Heart left ventricle (tissue), 16 donors: ENCODE results near the gene UBTD1. TPM values are rescaled to one million over a fixed set of nuclear protein-coding genes. Genes with fewer than 3 reads are reported as not detected.
A peak's percentile ranks its signal among the peaks of the same experiment; 100 is the strongest.

ENCODE experiments used
- ATAC-seq, 4 donors: fragments of 200-7000 bp; cut with Tn5 transposase; one replicate each; pipeline ENCODE4 v1.9.1; 2020 to 2022; ENCODE audit warnings: moderate library complexity in 4 of 4, mild to moderate bottlenecking in 3 of 4, moderate number of reproducible peaks in 1 of 4
- DNase-seq, 5 donors: peaks; one replicate each; pipeline ENCODE4 v3.0.0-alpha.2; 2020
- H3K27ac ChIP-seq, 12 donors: fragments of 200-600 bp; sonication (generic) in 4 of 12; one replicate each; pipeline versions ENCODE4 v1.5.0 to v1.8.0; 2016 to 2022; ENCODE audit warnings: mild to moderate bottlenecking in 2 of 12
- H3K27me3 ChIP-seq, 9 donors: fragments of 200-600 bp; sonication (generic) in 2 of 9; one replicate each; pipeline versions ENCODE4 v1.5.1 to v1.8.0; 2016 to 2022; ENCODE audit warnings: mild to moderate bottlenecking in 3 of 9
- H3K36me3 ChIP-seq, 9 donors: fragments of 200-600 bp; sonication (generic) in 2 of 9; one replicate each; pipeline versions ENCODE4 v1.5.0 to v1.8.0; 2018 to 2022; ENCODE audit warnings: mild to moderate bottlenecking in 2 of 9
- H3K4me1 ChIP-seq, 12 donors: fragments of 200-600 bp; sonication (generic) in 4 of 12; one replicate each; pipeline versions ENCODE4 v1.5.0 to v1.8.0; 2016 to 2022; ENCODE audit warnings: mild to moderate bottlenecking in 3 of 12
- H3K4me3 ChIP-seq, 12 donors: fragments of 200-600 bp; sonication (generic) in 4 of 12; one replicate each; pipeline versions ENCODE4 v1.5.0 to v1.8.0; 2017 to 2022; ENCODE audit warnings: mild to moderate bottlenecking in 9 of 12, moderate library complexity in 4 of 12
- H3K9me3 ChIP-seq, 12 donors: fragments of 200-600 bp; sonication (generic) in 4 of 12; one replicate each; pipeline versions ENCODE4 v1.5.0 to v1.8.0; 2016 to 2022; ENCODE audit warnings: mild to moderate bottlenecking in 1 of 12
- POLR2A ChIP-seq, 2 donors: fragments of 450-650 bp; IDR thresholded peaks; one replicate each; pipeline ENCODE4 v1.6.1; 2017; ENCODE audit warnings: antibody characterized with exemption in 2 of 2, mild to moderate bottlenecking in 2 of 2, moderate library complexity in 2 of 2
- WGBS, 4 donors: extraction: QIAGEN DNeasy Blood & Tissue Kit in 2 of 4; methylation state at CpG; one replicate each; pipeline versions ENCODE4 v1.1.5 to v1.1.7; 2013 to 2018; 5-methylcytosine and 5-hydroxymethylcytosine counted together
- intact Hi-C, 10 donors: fragments of 100-400 bp; cut with DNase I; formaldehyde crosslinking; loops; one replicate each; pipeline versions ENCODE4 v1.11.1 to v1.14.2; 2022
- polyA plus RNA-seq, 2 donors: library from polyadenylated mRNA; stranded (reverse); fragments of 200-250 nt; gene quantifications; one replicate each; pipeline ENCODE4 v1.2.3, GENCODE V29; 2013
- total RNA-seq, 9 donors: library from RNA; depleted of rRNA in 2 of 9; stranded (reverse); fragments of >200 nt in 2 of 9; fragmentation: NEBNext Ultra II Directional in 3 of 9; extraction: Animal tissue kit (Norgen Biotek cat#: 25700) in 3 of 9; gene quantifications; one replicate each; pipeline versions ENCODE4 v1.1.0 to v1.2.4, GENCODE V29; 2016 to 2023
- TF ChIP-seq, protein P1 (sequence below), 12 donors: fragments of 200-600 bp; sonication (generic) in 4 of 12; IDR thresholded peaks; one replicate each; pipeline versions ENCODE4 v1.5.0 to v1.8.0; 2018 to 2022; ENCODE audit warnings: antibody characterized with exemption in 12 of 12, mild to moderate bottlenecking in 5 of 12
- donor health status: ischemic (EF 13 %, LVEDD 7.1; RV severe dilation, severe dysfunction).
- donor health status: healthy with polysubstance abuse.
- donor health status: DM: no; HTN: yes; CAD: no.
- donor health status: DM: no; HTN: no; CAD: no.
- donor health status: ischemic (EF 25% LVEDD 6.9; RV normal size, moderate dysfunction).
- donor health status: ischemic (EF 25% LVEDD 5.7; RV mildly dilated, moderate dysfunction).
- donor health status: healthy.
- donor health status: DM: yes; HTN: yes; CAD: no.
- donor health status: ischemic (EF 35%, LVEDD 5.7; RV mildly dilated, moderate dysfunction).
- donor health status: nonischemic (EF 11% LVEDD 7.7; RV severe dilation, severe dysfunction).
- donor health status: DM: yes; HTN: yes; CAD: no.
- donor health status: PGD.
- donor health status: ischemic (EF 29% LVEDD 5.4; RV normal size, mild dysfunction).
- donor health status: nonischemic (EF 23%, LVEDD 6.1; RV moderate dilation, normal function).

The UBTD1 gene
- total and polyA plus RNA-seq, 11 donors, result 18.2 to 49.7 (median 28.2) TPM

GRCh38 chr10:97542169-97543024 is 43.7 kb downstream of the UBTD1 start:
- H3K4me3 ChIP-seq, result no peak overlapping the region
- H3K27me3 ChIP-seq, result no peaks in the 10 kb centered on the region
- no peaks in the 10 kb centered on the region for H3K36me3 ChIP-seq
- TF ChIP-seq, protein P1, sequence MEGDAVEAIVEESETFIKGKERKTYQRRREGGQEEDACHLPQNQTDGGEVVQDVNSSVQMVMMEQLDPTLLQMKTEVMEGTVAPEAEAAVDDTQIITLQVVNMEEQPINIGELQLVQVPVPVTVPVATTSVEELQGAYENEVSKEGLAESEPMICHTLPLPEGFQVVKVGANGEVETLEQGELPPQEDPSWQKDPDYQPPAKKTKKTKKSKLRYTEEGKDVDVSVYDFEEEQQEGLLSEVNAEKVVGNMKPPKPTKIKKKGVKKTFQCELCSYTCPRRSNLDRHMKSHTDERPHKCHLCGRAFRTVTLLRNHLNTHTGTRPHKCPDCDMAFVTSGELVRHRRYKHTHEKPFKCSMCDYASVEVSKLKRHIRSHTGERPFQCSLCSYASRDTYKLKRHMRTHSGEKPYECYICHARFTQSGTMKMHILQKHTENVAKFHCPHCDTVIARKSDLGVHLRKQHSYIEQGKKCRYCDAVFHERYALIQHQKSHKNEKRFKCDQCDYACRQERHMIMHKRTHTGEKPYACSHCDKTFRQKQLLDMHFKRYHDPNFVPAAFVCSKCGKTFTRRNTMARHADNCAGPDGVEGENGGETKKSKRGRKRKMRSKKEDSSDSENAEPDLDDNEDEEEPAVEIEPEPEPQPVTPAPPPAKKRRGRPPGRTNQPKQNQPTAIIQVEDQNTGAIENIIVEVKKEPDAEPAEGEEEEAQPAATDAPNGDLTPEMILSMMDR (IDR thresholded peaks at IDR 0.05), result no peak
- no peak for TF ChIP-seq POLR2A (IDR thresholded peaks at IDR 0.05)
- H3K4me1 ChIP-seq, result peaks cover 0 to 68% (median 52%) of the 10 kb centered on the region in 12 donors
- no peaks in the 10 kb centered on the region for H3K9me3 ChIP-seq
- ATAC-seq (peak; percentile 60 to 86 (median 81)), DNase-seq (peak; percentile 72 to 90 (median 77))
- 57 to 74% (median 62%) methylated on average over 7 to 9 of the region's 9 CpGs for WGBS, 4 donors
- intact Hi-C loops, result loop anchor here in 3 of 10 donors (1.0 to 10.0 kb wide), 4 partner anchors 19 to 48 kb away; partner anchors contain the start of genes MMS19 (in 3 of the 3) and UBTD1 (in 3 of the 3)
- H3K27ac ChIP-seq, result peak overlapping the region; percentile 77 to 97 (median 88)

GRCh38 chr10:97543025-97543546 is 44.4 kb downstream of the UBTD1 start:
- WGBS, 4 donors, result 38 to 46% (median 45%) methylated on average over 10 of the region's 10 CpGs
- Histone ChIP-seq H3K27me3 (no peaks in the 10 kb centered on the region), H3K4me3 (no peak overlapping the region), H3K36me3 (no peaks in the 10 kb centered on the region), H3K9me3 (no peaks in the 10 kb centered on the region), H3K4me1 (peaks cover 0 to 75% (median 57%) of the 10 kb centered on the region in 12 donors), H3K27ac (peak overlapping the region; percentile 77 to 97 (median 88))
- DNase-seq, result peak; percentile 83 to 94 (median 88)
- peak in 1 of 2 donors; percentile 31 for TF ChIP-seq POLR2A (IDR thresholded peaks at IDR 0.05)
- TF ChIP-seq, protein P1 (IDR thresholded peaks at IDR 0.05), result no peak
- peak; percentile 78 to 92 (median 88) for ATAC-seq
- intact Hi-C loops, result loop anchor here in 3 of 10 donors (1.0 to 10.0 kb wide), 4 partner anchors 18 to 48 kb away; partner anchors contain the start of genes MMS19 (in 3 of the 3) and UBTD1 (in 3 of the 3)

DNA sequence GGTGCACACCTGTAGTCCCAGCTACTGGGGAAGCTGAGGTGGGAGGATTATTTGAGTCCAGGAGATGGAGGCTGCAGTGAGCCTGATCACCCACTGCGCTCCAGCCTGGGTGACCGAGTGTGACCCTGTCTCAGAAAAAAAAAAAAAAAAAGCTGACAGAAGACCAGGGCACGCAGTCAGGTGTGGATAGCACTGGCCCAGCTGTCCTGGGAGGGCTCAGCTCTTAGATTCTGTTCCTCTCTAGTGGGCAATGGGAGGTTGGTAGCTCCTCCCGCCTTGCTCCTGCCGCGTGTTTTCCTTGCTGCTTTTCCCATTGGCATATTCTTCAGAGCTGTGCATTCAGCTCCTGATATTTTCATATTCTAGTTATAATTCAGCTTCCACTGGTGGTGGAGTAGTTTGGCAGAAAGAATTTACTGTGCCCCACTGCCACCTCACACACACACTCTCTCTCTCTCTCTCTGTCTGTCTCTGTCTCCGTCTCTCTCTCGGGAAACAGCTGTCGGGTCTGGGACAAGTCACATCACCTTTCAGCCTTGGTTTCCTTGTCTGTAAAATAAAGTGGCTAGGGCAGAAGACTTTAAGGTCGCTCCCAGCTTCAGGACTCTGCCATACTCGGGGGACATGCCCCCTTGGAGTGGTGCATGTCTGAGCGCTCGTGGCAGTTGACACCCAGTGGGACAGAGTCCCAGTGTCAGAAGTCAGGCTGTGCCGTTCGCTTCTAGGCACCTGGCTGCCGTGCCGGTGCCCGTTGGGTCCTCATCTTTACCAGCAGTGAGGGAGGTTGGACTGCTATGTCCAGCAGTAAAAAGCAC is 47.9 kb downstream of the UBTD1 start:
- no peaks in the 10 kb centered on the region for H3K27me3 ChIP-seq
- no peaks in the 10 kb centered on the region for H3K36me3 ChIP-seq
- no peaks in the 10 kb centered on the region for H3K9me3 ChIP-seq
- TF ChIP-seq, protein P1 (IDR thresholded peaks at IDR 0.05), result no peak
- no peak for TF ChIP-seq POLR2A (IDR thresholded peaks at IDR 0.05)
- peak overlapping the region in 2 of 12 donors; percentile 32 to 47 for H3K27ac ChIP-seq
- no peak for ATAC-seq
- intact Hi-C loops, result loop anchor here in 2 of 10 donors (1.0 to 10.0 kb wide), 2 partner anchors 26 to 52 kb away; partner anchors contain the start of genes MMS19 (in 1 of the 2) and UBTD1 (in 1 of the 2)
- no peak for DNase-seq
- 62 to 86% (median 72%) methylated on average over 18 of the region's 18 CpGs for WGBS, 4 donors
- no peak overlapping the region for H3K4me3 ChIP-seq
- peaks cover 0 to 72% (median 60%) of the 10 kb centered on the region in 12 donors for H3K4me1 ChIP-seq
